PFSK-1 (cell line): ENCODE data around the gene IFNA4.
"Not testable (repeated sequence)": the region's sequence is repeated elsewhere in the genome, so short reads cannot be mapped to it uniquely, and the experiment has no call there.

Source experiments
- FOXP2 ChIP-seq: optimal IDR thresholded peaks from 2 replicates; pipeline ENCODE3; 2011; ENCODE audit warnings: borderline replicate concordance, control low read depth, inconsistent platforms; ENCODE audit not compliant: insufficient read depth; ENCODE audit errors: extremely low read length, extremely low read depth
- POLR2AphosphoS5 ChIP-seq: IDR thresholded peaks from 2 replicates; pipeline ENCODE4 v1.6.1; 2012; ENCODE audit warnings: low read depth, mild to moderate bottlenecking, control low read depth, low read length, moderate library complexity
- SIN3A ChIP-seq: IDR thresholded peaks from 2 replicates; pipeline ENCODE4 v1.6.1; 2012; ENCODE audit warnings: mild to moderate bottlenecking, low read length, moderate library complexity, borderline replicate concordance; ENCODE audit not compliant: insufficient read depth
- TAF1 ChIP-seq: IDR thresholded peaks from 2 replicates; pipeline ENCODE4 v1.6.1; 2012; ENCODE audit warnings: low read length, control low read depth, borderline replicate concordance; ENCODE audit not compliant: insufficient read depth
- TF ChIP-seq, protein P1 (sequence below), 2 experiments: IDR thresholded peaks; 2 replicates each; pipeline versions ENCODE4 v1.6.1 to v1.8.0; 2011 to 2012; ENCODE audit warnings: low read depth in 2 of 2, low read length in 2 of 2, control low read depth in 1 of 2, inconsistent platforms in 1 of 2, mild to moderate bottlenecking in 1 of 2, moderate library complexity in 1 of 2; ENCODE audit not compliant: insufficient read depth in 1 of 2

IFNA4 gene

DNA sequence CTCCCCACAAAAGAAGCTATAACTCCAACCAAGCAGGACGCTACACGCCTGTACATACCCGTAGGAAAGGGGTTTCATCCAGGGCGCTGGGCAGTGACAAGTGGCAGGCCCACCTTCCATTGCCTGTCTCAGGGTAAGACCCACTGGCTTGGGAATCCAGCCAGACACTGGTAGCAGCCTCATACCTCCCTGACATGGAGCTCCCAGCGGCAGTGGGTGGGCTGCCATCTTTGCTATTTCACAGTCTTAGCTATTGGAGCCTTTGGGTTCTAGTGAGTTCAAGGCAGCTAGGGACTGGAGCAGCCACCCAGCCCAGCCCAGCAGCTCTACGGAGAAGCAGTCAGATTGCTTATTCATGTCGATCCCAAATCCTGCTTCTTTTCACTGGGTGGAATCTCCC is 22.9 kb upstream of the IFNA4 start:
- no peak for TF ChIP-seq FOXP2
- TF ChIP-seq SIN3A: no peak
- TF ChIP-seq, protein P1, sequence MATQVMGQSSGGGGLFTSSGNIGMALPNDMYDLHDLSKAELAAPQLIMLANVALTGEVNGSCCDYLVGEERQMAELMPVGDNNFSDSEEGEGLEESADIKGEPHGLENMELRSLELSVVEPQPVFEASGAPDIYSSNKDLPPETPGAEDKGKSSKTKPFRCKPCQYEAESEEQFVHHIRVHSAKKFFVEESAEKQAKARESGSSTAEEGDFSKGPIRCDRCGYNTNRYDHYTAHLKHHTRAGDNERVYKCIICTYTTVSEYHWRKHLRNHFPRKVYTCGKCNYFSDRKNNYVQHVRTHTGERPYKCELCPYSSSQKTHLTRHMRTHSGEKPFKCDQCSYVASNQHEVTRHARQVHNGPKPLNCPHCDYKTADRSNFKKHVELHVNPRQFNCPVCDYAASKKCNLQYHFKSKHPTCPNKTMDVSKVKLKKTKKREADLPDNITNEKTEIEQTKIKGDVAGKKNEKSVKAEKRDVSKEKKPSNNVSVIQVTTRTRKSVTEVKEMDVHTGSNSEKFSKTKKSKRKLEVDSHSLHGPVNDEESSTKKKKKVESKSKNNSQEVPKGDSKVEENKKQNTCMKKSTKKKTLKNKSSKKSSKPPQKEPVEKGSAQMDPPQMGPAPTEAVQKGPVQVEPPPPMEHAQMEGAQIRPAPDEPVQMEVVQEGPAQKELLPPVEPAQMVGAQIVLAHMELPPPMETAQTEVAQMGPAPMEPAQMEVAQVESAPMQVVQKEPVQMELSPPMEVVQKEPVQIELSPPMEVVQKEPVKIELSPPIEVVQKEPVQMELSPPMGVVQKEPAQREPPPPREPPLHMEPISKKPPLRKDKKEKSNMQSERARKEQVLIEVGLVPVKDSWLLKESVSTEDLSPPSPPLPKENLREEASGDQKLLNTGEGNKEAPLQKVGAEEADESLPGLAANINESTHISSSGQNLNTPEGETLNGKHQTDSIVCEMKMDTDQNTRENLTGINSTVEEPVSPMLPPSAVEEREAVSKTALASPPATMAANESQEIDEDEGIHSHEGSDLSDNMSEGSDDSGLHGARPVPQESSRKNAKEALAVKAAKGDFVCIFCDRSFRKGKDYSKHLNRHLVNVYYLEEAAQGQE (IDR thresholded peaks at IDR 0.05; ENCODE audit: insufficient read depth in 1 of 2, low read depth in 2 of 2, low read length in 2 of 2): no peak
- TF ChIP-seq POLR2AphosphoS5: no peak
- no peak for TF ChIP-seq TAF1

DNA sequence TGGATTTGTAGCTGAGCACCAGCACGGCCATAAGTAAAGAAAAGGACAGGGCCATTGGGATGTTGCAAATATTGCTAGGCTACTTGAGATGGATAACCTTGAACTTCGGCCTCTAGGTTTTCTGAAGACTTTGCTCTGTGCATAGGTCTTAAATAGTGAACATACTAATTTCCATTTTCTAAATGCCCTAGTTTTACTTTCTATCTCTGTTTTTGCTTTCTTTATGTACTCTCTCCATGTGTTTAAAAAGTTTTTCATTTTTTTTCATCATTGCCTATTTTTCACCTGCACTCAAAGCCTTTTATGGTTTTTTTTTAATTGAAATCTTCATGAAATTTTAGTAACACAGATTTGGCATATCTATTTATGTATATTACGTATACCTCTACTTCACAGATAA is 19.7 kb upstream of the IFNA4 start, which contains the start of gene IFNA10:
Gene IFNA10, minus strand, starts transcription at position 101 of the 400 bp plus-strand sequence. Its CDS starts 46 bp downstream, at position 55.
- not testable (repeated sequence) for TF ChIP-seq POLR2AphosphoS5, FOXP2, SIN3A

DNA sequence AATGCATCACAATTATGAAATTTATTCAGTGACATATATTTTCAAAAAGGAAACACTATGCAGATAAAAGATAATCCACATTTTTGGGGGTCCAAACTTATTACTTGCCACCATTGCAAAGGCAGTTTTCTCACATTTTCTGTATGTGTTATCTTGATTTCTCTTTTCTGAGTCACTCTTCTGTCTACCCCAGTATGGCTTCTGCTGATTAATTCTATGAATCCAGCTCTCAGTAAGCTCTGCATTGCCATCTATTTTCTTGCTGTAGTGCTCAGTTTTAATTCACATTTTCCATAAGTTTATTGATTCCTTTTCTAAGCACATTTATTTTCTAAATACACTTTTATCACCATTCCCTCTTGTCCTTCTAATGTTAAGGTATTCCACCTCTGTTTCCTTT is 17.8 kb upstream of the IFNA4 start:
- TF ChIP-seq, protein P1 (IDR thresholded peaks at IDR 0.05; ENCODE audit: insufficient read depth in 1 of 2, low read depth in 2 of 2, low read length in 2 of 2): no peak
- no peak for TF ChIP-seq TAF1
- TF ChIP-seq POLR2AphosphoS5: no peak
- no peak for TF ChIP-seq FOXP2
- TF ChIP-seq SIN3A: no peak

DNA sequence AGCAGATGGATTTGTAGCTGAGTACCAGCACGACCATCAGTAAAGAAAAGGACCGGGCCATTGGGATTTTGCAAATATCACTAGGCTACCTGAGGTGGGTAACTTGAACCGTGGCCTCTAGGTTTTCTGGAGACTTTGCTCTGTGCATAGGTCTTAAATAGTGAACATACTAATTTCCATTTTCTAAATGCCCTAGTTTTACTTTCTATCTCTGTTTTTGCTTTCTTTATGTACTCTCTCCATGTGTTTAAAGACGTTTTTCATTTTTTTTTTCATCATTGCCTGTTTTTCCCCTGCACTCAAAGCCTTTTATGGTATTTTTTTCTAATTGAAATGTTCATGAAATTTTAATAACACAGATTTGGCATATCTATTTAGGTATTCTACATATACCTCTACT is 14.7 kb upstream of the IFNA4 start, which contains the start of gene IFNA7:
Gene IFNA7, minus strand, starts transcription at position 101 of the 400 bp plus-strand sequence. Its CDS starts 40 bp downstream, at position 61.
- not testable (repeated sequence) for TF ChIP-seq SIN3A, TAF1, POLR2AphosphoS5

DNA sequence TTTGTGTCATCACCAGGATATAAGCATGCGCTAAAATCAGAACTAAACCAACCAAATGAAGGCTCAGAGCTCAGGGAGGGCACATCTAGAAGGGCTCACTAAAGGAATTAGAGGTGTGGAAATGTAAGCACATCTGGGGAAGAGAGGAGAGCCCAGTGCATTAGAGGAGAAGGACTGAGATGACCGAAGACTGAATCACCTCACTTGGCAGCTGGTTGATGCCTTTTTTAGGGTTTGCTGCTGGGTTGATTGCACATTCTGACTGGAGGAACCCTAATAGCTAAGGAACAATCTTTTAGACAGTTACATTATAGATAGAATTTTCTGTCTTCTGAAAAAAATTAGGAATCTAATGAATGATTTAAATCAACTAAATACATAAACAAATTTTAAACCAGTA is 12.7 kb downstream of the IFNA4 start:
- TF ChIP-seq FOXP2 (no peak), TAF1 (no peak), POLR2AphosphoS5 (no peak), SIN3A (no peak)
- TF ChIP-seq, protein P1 (IDR thresholded peaks at IDR 0.05; ENCODE audit: insufficient read depth in 1 of 2, low read depth in 2 of 2, low read length in 2 of 2): no peak

DNA sequence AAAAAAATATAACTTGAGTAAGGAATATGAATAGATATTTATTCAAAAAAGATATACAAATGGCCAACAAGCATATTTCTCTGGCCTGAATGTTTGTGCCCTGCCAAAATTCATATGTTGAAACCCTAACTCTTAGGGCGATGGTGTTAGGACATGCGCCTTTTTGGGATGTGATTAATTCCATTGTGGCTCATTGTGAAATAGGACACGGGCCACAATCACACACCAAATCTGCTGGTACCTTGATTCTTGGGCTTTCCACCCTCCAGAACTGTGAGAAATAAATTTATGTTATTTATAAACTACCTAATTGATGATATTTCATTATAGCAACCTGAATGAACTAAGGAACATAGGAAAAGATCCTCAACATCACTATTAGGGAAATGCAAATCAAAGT is 15.2 kb downstream of the IFNA4 start:
- TF ChIP-seq POLR2AphosphoS5 (no peak), SIN3A (no peak), FOXP2 (no peak), TAF1 (no peak)
- TF ChIP-seq, protein P1 (IDR thresholded peaks at IDR 0.05; ENCODE audit: insufficient read depth in 1 of 2, low read depth in 2 of 2, low read length in 2 of 2): no peak
